Activated T-cell treated with anti-CD3 and anti-CD28 coated beads for 1 hour (primary cell): ENCODE results near the gene ZDHHC14.

Source experiments
- DNase-seq: peaks from one replicate; pipeline ENCODE4 v3.0.0-alpha.2; 2020; ENCODE audit warnings: low read depth

Gene ZDHHC14

DNA sequence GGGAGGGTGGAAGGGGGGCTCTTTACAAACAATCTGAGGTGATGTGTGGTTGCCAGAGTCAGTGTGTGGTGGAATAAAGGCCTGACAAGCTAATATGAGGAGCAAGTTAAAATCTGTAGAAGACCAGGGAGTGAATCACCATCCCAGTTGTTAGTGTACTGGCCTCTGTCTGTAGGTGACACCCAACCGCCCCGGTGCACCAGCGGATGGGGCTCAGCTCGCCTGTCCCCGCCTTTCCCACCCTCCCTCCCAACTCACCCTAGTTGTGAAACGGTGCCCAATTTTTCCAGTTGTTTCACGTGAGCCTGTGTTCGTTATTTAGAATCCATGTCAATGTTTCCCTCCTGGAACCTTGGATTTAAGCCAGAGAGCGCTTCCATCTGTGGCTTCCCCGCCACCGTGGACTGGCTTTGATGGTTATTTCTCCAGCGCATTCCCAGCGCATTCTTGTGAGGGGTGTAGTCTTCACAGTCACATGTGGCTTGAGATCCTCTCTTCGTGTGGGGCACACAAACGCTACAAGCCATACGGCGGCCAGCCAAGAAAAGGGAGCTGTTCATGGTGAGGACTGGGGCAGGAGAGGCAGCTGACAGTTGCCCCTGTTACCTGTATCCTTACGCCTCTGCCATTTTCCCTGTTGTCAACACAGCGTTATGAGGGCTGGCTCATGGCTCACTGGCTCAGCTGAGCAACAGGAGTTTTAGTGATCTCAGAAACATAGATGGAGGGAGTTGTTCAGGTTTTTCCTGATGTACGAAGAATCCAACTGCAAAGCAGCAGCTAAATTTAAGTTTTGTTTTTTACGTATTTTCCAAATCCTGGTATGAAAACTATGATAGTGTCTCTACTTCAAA, 137.6 kb downstream of the ZDHHC14 start:
- DNase-seq: no peak

- no peak for DNase-seq
Observed at GRCh38 chr6:157519255-157520116, 138.5 kb downstream of the ZDHHC14 start.

DNA sequence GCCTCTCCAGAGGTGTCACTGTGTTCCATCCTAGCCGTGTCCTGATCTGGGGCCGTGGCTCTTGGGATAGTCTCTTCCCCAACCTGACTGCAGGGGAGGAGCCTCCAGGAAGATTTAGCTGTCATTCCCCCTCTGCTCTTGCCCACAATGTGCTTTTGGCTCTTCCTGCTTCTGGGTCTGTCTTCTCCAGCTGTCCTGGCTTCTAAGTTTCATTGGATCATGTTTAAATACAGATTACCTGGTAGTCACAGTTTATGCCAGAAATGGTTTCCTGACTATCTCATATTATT, 139.1 kb downstream of the ZDHHC14 start:
- DNase-seq: no peak

GRCh38 chr6:157520596-157521361, 139.8 kb downstream of the ZDHHC14 start:
- DNase-seq: no peak

DNA sequence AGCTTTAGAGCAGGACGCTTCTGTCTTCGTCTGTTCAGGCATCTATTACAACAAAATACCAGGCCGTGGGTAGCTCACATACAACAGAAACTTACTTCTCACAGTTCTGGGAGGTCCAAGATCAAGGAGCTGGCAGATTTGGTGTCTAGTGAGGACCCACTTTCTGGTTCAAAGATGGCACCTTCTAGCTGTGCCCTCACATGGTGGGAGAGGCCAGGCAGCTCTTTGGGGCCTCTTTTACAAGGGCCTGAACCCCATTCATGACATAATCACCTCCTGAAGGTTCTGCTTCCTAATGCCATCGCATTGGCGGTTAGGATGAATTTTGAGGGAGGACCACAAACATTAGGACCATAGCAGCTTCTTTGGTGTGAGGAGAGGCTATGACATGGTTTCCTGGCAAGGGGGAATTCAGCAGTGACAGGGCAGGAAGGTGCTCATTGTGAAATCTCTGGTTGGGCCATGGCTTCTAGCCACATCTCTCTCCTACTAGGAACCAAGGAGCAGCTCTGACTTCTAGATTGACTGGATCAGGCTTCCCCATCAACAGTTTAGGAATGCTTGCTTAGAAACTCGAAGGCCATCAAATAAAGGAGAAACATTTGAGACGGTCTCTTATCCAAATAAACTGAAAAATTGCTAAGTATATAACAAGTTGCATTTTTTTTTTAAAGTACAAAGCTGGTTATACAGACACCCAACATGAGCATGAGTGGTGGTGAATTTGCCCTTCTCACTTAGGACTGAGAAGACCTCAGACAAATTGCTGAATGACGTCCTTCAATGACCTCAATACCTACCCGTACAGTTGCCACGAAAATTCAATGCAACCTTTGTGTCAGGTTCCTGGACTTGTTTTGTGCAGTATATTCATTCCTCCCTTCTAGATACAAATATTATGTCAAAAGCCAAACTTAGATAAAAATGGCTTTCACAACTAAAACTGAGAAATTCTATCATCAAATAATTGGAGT, 140.7 kb downstream of the ZDHHC14 start:
- DNase-seq: no peak

GRCh38 chr6:157522472-157522871, 141.5 kb downstream of the ZDHHC14 start:
- DNase-seq: no peak

- DNase-seq: no peak
Observed at GRCh38 chr6:157524735-157525134, 143.7 kb downstream of the ZDHHC14 start.

GRCh38 chr6:157525292-157525889, 144.4 kb downstream of the ZDHHC14 start:
- no peak for DNase-seq

- DNase-seq: no peak
Observed at GRCh38 chr6:157525918-157526425, 145.0 kb downstream of the ZDHHC14 start.

GRCh38 chr6:157527471-157527907, 146.5 kb downstream of the ZDHHC14 start:
- no peak for DNase-seq

- DNase-seq: no peak
Observed at GRCh38 chr6:157528931-157529653, 148.1 kb downstream of the ZDHHC14 start.

DNA sequence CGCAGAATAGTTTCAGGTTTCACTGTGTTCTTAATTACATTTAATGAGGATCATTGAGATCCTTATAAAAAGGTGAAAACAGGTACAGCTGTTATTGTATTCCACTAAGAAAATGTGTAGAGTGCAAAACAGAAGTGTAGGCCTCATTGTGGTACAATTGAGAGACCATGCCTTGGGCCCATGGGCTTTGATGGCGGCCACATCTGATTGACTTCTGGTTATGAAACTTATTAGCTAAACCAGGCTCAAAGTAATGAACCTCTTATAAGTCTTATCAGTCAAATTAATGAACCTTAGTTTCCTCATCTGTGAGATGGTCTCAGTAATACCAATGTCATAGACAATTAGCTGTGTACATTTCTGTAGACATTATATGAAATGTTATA, 148.7 kb downstream of the ZDHHC14 start:
- DNase-seq: no peak

DNA sequence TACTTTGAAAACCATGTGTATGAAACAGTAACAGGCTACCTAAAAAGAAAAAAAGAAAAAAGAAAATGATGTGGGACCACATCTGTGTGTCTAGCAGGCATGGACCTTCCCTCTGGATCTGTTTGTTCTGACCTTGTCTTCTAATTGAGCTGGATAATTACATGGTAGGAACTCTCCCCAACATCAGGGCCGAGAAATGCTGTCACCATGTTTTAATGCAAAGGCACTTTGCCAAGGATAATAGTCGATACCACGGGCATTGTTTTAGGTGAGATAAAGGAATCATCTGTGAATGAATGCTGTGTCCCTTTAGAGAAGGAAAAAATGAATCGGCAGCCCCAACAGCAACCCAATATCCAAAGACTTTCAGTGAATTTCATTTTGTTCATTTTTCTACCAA, 149.1 kb downstream of the ZDHHC14 start:
- no peak for DNase-seq

DNA sequence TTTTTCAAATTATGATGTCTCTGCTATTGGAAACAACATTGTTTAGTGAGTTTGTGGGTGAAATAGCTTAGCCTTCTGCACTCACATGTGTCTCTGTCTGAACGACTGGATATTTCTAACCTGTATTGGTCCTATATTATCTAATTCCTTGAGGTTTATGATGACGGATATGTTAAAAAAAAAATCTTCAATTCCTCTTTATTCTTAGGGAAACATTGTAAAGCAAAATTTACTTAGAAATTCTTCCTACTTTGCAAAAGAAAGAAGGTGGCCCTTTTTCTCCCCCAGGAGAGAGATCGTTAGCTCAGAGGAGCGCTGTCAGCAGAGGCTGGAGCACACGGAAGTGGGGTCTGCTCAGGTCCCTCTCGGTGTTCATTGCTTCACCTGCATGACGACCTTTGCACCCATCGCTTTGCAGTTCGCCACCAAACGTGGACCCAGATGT, 149.8 kb downstream of the ZDHHC14 start:
- DNase-seq: no peak

DNA sequence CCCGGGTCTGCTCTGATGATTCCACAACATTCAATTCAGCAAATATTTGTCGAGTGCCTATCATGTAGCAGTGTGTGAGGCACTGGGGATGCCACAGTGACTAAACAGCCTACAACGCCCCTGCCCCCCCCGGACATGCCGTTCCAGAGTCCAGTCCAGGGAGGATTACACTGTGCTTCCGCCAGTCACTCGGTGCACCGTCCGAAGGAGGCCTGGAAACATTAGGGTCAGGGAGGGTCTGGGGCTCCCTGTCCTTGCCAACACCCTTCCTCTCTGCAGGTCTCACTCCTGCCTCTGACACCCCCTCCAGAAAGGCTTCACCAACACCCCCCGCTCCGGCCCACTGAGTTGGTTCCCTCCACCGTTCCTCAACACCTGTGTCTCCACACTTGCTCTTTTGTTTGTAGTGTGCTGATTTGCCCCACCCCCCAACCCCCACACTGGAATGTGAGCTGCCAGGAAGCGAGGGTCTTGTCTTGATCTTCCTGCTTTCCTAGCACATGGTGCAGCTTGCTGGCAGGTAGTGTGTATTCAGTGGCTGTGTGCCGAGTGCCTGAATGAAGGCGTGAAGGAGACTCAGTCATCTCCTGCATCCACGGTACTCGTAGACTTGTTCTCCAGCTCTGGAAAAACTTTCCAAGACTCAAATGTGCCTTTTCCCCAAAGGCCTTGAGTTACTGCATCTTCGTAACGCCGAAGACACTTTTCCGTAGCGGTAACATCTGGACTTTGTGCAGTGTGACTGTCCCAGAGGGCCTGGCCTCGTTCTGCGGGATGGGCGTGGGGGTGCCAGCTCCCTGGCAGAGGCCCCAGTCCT, 150.4 kb downstream of the ZDHHC14 start:
- DNase-seq: no peak

DNA sequence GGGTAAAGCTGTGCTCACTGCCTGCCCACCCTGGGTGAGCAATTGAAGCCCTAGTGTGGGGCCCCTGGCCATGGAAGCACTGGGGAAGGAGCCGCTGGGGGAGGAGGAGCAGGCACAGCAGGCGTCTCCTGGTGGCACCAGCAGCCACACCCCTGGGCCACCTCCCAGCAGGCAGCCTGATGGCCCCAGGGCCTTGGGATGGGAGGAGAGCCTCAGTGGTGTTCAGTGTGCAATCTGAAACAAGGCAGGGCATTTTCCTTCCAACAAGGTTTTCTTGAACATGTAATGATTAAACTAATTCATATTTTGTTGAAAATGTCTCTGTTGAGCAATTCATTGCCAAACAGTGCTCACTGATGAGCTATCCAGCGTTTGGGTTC, 151.0 kb downstream of the ZDHHC14 start:
- no peak for DNase-seq

GRCh38 chr6:157533048-157533871, 152.3 kb downstream of the ZDHHC14 start:
- DNase-seq: no peak
